ENCODE results near the gene SV2B.

DNA sequence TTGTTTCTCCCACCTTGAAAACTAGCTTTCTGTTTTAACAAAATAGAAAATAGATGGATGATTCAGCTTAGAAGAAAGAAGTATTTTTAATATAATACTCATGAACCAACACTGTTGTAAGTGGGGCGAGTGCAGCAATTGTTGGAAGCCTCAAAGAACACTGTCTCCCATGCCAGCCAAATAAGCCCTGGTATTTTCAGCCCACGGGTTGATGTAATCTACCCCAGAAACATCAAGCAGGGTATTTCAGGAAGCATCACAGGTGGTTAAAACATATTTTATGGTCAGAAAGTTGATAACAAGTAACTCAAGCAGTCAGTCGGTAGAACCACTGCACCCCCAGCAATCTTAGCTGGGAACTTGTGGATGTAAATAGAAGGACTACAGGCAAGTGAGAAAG, 115.9 kb downstream of the SV2B start:
- TF ChIP-seq POLR2A (IDR thresholded peaks at IDR 0.05) (no peak), POLR2AphosphoS5 (IDR thresholded peaks at IDR 0.05) (no peak)
- TF ChIP-seq, protein P1, sequence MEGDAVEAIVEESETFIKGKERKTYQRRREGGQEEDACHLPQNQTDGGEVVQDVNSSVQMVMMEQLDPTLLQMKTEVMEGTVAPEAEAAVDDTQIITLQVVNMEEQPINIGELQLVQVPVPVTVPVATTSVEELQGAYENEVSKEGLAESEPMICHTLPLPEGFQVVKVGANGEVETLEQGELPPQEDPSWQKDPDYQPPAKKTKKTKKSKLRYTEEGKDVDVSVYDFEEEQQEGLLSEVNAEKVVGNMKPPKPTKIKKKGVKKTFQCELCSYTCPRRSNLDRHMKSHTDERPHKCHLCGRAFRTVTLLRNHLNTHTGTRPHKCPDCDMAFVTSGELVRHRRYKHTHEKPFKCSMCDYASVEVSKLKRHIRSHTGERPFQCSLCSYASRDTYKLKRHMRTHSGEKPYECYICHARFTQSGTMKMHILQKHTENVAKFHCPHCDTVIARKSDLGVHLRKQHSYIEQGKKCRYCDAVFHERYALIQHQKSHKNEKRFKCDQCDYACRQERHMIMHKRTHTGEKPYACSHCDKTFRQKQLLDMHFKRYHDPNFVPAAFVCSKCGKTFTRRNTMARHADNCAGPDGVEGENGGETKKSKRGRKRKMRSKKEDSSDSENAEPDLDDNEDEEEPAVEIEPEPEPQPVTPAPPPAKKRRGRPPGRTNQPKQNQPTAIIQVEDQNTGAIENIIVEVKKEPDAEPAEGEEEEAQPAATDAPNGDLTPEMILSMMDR (IDR thresholded peaks at IDR 0.05) = no peak

Data from upper lobe of left lung (tissue), 4 donors.